ENCODE measurements around the gene CDK16. TPM values are rescaled to one million over a fixed set of nuclear protein-coding genes. Genes with fewer than 3 reads are reported as not detected.
A peak's percentile ranks its signal among the peaks of the same experiment; 100 is the strongest.

The CDK16 gene
- total RNA-seq, 2 experiments from 2014 or later: 85.3 to 88.3 TPM

DNA sequence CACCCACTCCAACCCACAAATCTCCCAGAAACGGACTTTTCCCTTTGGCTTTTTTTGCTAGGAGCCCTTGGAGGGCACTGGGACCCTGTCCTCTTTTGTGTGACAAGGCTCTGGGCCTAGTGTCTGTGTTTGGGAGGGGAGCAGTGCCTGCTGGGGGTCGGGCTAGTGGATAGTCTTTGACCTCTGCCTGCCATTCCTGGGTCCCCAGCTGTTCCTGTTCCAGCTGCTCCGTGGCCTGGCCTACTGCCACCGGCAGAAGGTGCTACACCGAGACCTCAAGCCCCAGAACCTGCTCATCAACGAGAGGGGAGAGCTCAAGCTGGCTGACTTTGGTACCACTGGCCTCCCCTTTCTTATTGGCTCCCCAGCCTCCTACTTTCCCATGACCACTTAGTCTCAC, 7.6 kb downstream of the CDK16 start:
- intact Hi-C loops (cut with micrococcal nuclease): no loop called here
- H3K27me3 Mint-ChIP-seq (ENCODE audit: low read depth): no peaks in the 10 kb centered on the region
- peaks cover 29% of the 10 kb centered on the region for H3K36me3 Mint-ChIP-seq (ENCODE audit: low read depth)
- no peaks in the 10 kb centered on the region for H3K9me3 Mint-ChIP-seq
- no peak overlapping the region for H3K27ac Mint-ChIP-seq
- CTCF ChIA-PET: no interaction called here
- H3K4me1 Mint-ChIP-seq (ENCODE audit: low read depth): peaks cover under 1% of the 10 kb centered on the region
- H3K4me3 Mint-ChIP-seq: no peak overlapping the region
- DNase-seq: no peak

GRCh38 chrX:47226531-47227333, 8.3 kb downstream of the CDK16 start:
- Mint-ChIP-seq H3K27ac (no peak overlapping the region), H3K27me3 (ENCODE audit: low read depth) (no peaks in the 10 kb centered on the region), H3K9me3 (no peaks in the 10 kb centered on the region), H3K36me3 (ENCODE audit: low read depth) (peaks cover 29% of the 10 kb centered on the region), H3K4me1 (ENCODE audit: low read depth) (no peaks in the 10 kb centered on the region), H3K4me3 (no peak overlapping the region)
- intact Hi-C loops (cut with micrococcal nuclease): no loop called here
- CTCF ChIA-PET: no interaction called here
- DNase-seq: no peak

- CTCF ChIA-PET: no interaction called here
- DNase-seq: no peak
- H3K4me3 Mint-ChIP-seq: no peak overlapping the region
- H3K9me3 Mint-ChIP-seq: no peaks in the 10 kb centered on the region
- peaks cover 29% of the 10 kb centered on the region for H3K36me3 Mint-ChIP-seq (ENCODE audit: low read depth)
- intact Hi-C loops (cut with micrococcal nuclease): no loop called here
- H3K27me3 Mint-ChIP-seq (ENCODE audit: low read depth): no peaks in the 10 kb centered on the region
- H3K4me1 Mint-ChIP-seq (ENCODE audit: low read depth): no peaks in the 10 kb centered on the region
- no peak overlapping the region for H3K27ac Mint-ChIP-seq
These were observed 8.8 kb downstream of the CDK16 start for GRCh38 chrX:47227334-47227583.

DNA sequence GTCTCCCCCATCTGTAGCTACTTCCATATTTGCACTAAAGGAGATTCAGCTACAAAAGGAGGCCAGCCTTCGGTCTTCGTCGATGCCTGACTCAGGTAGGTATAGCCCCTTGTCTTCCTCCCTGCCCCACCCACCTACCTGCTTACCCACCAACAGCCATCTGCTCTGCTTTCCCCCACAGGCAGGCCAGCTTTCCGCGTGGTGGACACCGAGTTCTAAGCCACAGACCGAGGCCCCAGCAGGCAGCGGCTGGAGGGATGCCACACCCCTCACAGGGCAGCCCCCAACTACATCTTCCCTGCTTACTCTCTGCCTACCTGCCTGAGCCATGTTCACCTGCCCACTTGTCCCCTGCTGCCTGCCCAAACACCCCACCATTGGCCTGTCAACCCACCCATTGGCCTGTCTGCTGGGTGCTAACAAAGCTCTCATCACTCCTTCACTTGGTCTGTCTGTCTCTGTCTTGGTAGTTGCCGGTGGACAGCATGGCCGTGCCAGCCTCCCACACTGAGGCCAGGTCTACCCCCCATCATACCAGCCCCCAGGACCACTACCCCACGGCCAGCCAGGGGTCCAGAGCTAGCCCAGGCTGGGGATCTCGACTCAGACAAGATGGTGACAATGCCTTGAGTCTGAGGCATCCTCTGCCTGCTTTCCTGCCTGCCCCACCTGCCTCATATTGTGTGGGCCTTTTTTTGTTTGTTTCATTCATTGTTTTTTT, 10.2 kb downstream of the CDK16 start:
- Mint-ChIP-seq H3K4me3 (no peak overlapping the region), H3K27ac (peak overlapping the region; percentile 43), H3K9me3 (no peaks in the 10 kb centered on the region), H3K4me1 (ENCODE audit: low read depth) (no peaks in the 10 kb centered on the region), H3K36me3 (ENCODE audit: low read depth) (peaks cover 27% of the 10 kb centered on the region), H3K27me3 (ENCODE audit: low read depth) (no peaks in the 10 kb centered on the region)
- intact Hi-C loops (cut with micrococcal nuclease): no loop called here
- no peak for DNase-seq
- CTCF ChIA-PET: no interaction called here

- Mint-ChIP-seq H3K36me3 (ENCODE audit: low read depth) (peaks cover 25% of the 10 kb centered on the region), H3K4me1 (ENCODE audit: low read depth) (no peaks in the 10 kb centered on the region), H3K27ac (no peak overlapping the region), H3K9me3 (no peaks in the 10 kb centered on the region), H3K4me3 (no peak overlapping the region), H3K27me3 (ENCODE audit: low read depth) (no peaks in the 10 kb centered on the region)
- CTCF ChIA-PET: no interaction called here
- DNase-seq: no peak
- intact Hi-C loops (cut with micrococcal nuclease): no loop called here
These were observed 10.9 kb downstream of the CDK16 start for GRCh38 chrX:47229427-47229826.

DNA sequence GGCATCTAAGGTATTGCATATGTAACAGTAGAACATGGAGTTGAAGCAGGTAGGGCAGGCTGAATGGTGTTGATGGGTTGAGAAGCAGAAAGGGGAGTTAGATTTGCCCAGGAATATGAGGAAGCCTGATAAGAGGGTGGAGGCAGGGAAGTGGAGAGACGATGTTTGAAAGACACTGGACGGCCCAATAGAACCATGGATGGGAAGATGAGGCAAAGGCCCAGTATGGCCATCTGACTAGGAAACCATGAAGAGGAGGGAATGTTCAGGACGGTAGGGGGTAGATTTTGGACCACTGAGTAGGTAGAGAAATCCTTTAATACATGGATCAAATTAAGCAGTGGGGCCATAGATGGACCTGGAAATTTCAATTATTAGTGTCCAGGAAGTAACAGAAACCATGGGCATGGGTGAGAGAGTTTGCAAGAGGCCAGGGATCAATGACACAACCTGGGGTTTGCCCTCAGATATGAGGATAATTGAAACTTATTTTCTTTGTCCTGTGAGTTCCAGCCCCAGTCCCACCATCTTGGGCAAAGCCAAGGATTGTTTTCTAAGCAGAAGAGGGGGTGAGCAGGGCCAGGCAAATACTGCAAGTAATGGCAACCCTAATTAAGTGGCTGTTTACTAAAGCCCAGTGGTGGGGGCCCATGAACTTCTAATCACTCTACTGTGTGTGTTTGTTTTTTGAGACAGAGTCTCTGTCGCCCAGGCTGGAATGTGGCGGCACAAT, 11.8 kb downstream of the CDK16 start:
- Mint-ChIP-seq H3K9me3 (no peaks in the 10 kb centered on the region), H3K36me3 (ENCODE audit: low read depth) (peaks cover 22% of the 10 kb centered on the region), H3K4me1 (ENCODE audit: low read depth) (peaks cover 4% of the 10 kb centered on the region), H3K27ac (peak overlapping the region; percentile 0), H3K27me3 (ENCODE audit: low read depth) (no peaks in the 10 kb centered on the region), H3K4me3 (no peak overlapping the region)
- CTCF ChIA-PET: no interaction called here
- intact Hi-C loops (cut with micrococcal nuclease): no loop called here
- no peak for DNase-seq

GRCh38 chrX:47231167-47231566, 12.7 kb downstream of the CDK16 start:
- CTCF ChIA-PET: interaction anchor here (0.6 kb wide), 1 partner anchor 12 kb away, joined by 4 read pairs; no protein-coding TSS in a partner anchor
- no peak overlapping the region for H3K4me3 Mint-ChIP-seq
- peaks cover 13% of the 10 kb centered on the region for H3K4me1 Mint-ChIP-seq (ENCODE audit: low read depth)
- no peaks in the 10 kb centered on the region for H3K27me3 Mint-ChIP-seq (ENCODE audit: low read depth)
- peaks cover 18% of the 10 kb centered on the region for H3K36me3 Mint-ChIP-seq (ENCODE audit: low read depth)
- H3K9me3 Mint-ChIP-seq: no peaks in the 10 kb centered on the region
- DNase-seq: no peak
- H3K27ac Mint-ChIP-seq: peak overlapping the region; percentile 31
- intact Hi-C loops (cut with micrococcal nuclease): no loop called here

DNA sequence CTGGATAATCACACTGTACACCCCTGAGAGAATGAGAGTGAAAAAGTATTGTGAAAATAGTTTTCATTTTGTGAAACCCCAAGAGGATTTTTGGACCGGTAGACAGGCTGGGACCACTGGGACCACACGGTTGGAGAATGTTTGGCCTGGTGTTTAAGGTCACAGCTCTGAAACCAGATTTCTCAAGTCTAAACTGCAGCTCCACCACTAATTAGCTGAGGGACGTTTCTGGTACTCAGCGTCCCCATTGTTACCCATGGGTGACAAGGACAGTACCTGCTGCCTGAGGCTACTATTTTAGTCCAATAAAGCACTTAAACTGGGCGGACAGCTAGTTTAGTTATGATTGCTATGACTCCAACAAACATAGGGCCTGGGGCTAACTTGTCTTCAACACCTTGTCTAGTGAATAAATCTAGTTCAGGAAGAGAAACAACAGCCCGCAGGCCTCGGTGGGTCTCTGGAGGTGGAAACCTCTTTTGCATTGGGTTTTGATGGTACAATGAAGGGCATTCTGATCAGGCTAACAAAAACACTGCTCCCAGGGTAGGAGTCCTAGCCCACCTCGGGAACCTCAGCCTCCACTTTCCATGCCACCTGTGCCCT, 13.8 kb downstream of the CDK16 start:
- Mint-ChIP-seq H3K9me3 (no peaks in the 10 kb centered on the region), H3K36me3 (ENCODE audit: low read depth) (peaks cover 15% of the 10 kb centered on the region), H3K27ac (peak overlapping the region; percentile 92), H3K27me3 (ENCODE audit: low read depth) (no peaks in the 10 kb centered on the region), H3K4me1 (ENCODE audit: low read depth) (peaks cover 20% of the 10 kb centered on the region), H3K4me3 (peak overlapping the region; percentile 85)
- intact Hi-C loops (cut with micrococcal nuclease): loop anchor here (2.0 kb wide), 1 partner anchor 427 kb away; the partner anchor contains the start of gene UXT
- CTCF ChIA-PET: interaction anchor here (1.2 kb wide), 1 partner anchor 42 kb away, joined by 3 read pairs; no protein-coding TSS in a partner anchor
- DNase-seq: no peak

GRCh38 chrX:47232803-47233332, 14.4 kb downstream of the CDK16 start, which contains the start of gene USP11:
USP11 (plus strand) TSS chrX:47233009; CDS start chrX:47233044, 35 bp downstream.
- Mint-ChIP-seq H3K9me3 (no peaks in the 10 kb centered on the region), H3K36me3 (ENCODE audit: low read depth) (peaks cover 15% of the 10 kb centered on the region), H3K27me3 (ENCODE audit: low read depth) (no peaks in the 10 kb centered on the region), H3K4me3 (peak within 1 kb of the TSS; percentile 85), H3K27ac (peak within 1 kb of the TSS; percentile 92), H3K4me1 (ENCODE audit: low read depth) (peaks cover 20% of the 10 kb centered on the region)
- CTCF ChIA-PET: interaction anchor here (1.2 kb wide), 1 partner anchor 42 kb away, joined by 3 read pairs; no protein-coding TSS in a partner anchor
- peak; percentile 21 for DNase-seq
- intact Hi-C loops (cut with micrococcal nuclease): loop anchor here (1.0 to 2.0 kb wide), 6 partner anchors 15 to 426 kb away; partner anchors contain the start of genes CDK16, NDUFB11, UBA1 and UXT

DNA sequence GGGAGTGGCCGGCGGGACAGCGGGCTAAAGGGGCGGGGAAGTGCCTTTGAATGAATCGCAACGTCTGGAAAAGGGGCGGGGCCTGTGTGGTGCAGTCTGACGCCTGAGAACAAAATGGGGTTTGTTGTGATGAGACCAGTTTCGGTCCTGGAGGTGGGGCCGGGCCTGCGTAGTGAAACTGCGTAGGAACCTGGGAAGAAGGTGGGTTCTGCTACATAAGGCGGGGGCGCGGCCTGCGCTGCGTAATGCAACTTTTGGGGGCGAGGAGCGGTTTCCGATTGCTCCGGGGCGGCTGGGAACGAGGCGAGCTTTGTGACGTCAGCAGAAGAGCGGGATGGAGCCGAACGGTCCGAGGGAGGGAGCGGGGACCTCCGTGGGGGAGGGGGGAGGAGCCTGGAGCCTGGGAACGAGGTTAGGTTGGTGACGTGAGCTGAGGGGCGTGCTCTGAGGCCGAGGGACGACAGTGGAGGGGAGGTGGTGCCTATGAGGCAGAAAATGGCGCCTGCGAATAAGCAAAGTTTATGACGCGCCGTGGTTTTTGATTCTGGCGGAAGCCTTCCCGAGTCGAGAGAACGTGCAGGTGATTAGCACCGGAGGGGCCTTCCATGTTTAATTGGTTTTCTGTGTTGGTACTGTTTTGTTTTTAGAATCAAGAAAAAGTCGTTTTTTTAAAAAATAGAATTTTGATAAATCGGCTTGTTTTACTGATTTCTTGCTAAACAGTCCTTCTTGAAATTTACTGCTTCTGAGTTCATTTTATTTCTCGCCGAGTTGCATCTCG, 15.0 kb downstream of the CDK16 start:
- CTCF ChIA-PET: interaction anchor here (1.2 kb wide), 1 partner anchor 43 kb away, joined by 3 read pairs; no protein-coding TSS in a partner anchor
- intact Hi-C loops (cut with micrococcal nuclease): loop anchor here (1.0 to 2.0 kb wide), 6 partner anchors 15 to 425 kb away; partner anchors contain the start of genes CDK16, NDUFB11, UBA1 and UXT
- Mint-ChIP-seq H3K4me3 (peak overlapping the region; percentile 85), H3K9me3 (no peaks in the 10 kb centered on the region), H3K36me3 (ENCODE audit: low read depth) (peaks cover 11% of the 10 kb centered on the region), H3K4me1 (ENCODE audit: low read depth) (peaks cover 20% of the 10 kb centered on the region), H3K27me3 (ENCODE audit: low read depth) (no peaks in the 10 kb centered on the region), H3K27ac (peak overlapping the region; percentile 92)
- DNase-seq: peak; percentile 96

DNA sequence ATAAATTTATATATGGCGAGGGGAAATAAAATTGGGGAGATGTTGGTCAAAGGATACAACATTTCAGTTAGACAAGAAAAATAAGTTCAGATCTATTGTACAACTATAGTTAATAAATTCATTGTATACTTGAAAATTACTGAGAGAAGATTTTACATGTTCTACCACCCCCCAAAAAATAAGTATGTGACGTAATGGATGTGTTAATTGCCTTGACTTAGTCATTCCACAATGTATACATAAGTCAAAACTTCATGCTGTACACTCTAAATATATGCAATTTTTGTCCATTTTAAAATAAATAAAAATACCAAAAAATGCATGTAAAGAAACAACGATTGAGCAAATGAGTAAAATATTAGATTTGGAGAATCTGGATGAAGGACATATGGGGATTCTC, 16.1 kb downstream of the CDK16 start:
- CTCF ChIA-PET: no interaction called here
- DNase-seq: no peak
- H3K4me1 Mint-ChIP-seq (ENCODE audit: low read depth): peaks cover 20% of the 10 kb centered on the region
- peaks cover 4% of the 10 kb centered on the region for H3K36me3 Mint-ChIP-seq (ENCODE audit: low read depth)
- H3K4me3 Mint-ChIP-seq: peak overlapping the region; percentile 60
- H3K27ac Mint-ChIP-seq: peak overlapping the region; percentile 69
- intact Hi-C loops (cut with micrococcal nuclease): no loop called here
- no peaks in the 10 kb centered on the region for H3K27me3 Mint-ChIP-seq (ENCODE audit: low read depth)
- no peaks in the 10 kb centered on the region for H3K9me3 Mint-ChIP-seq
